Breast epithelium (tissue), 4 donors: ENCODE data around the gene ZNF462. TPM values are rescaled to one million over a fixed set of nuclear protein-coding genes. Genes with fewer than 3 reads are reported as not detected.

ENCODE experiments used
- DNase-seq, 2 donors: peaks; one replicate each; pipeline ENCODE4 v3.0.0-alpha.2; 2019; ENCODE audit warnings: low spot score in 2 of 2
- H3K27ac ChIP-seq, 2 donors: fragments of 200-600 bp; sonication (generic) in 1 of 2; one replicate each; pipeline ENCODE4 v1.5.1; 2016 to 2019; ENCODE audit warnings: mild to moderate bottlenecking in 1 of 2
- H3K27me3 ChIP-seq, 2 donors: fragments of 200-600 bp; sonication (generic) in 1 of 2; one replicate each; pipeline versions ENCODE4 v1.5.1 to v1.6.0; 2017 to 2019; ENCODE audit warnings: control low read depth in 1 of 2, mild to moderate bottlenecking in 1 of 2
- H3K36me3 ChIP-seq: fragments of 200-600 bp; one replicate; pipeline ENCODE4 v1.5.1; 2019
- H3K4me1 ChIP-seq, 2 donors: fragments of 200-600 bp; sonication (generic); one replicate each; pipeline ENCODE4 v1.5.1; 2016 to 2019; ENCODE audit warnings: control low read depth in 1 of 2
- H3K4me3 ChIP-seq, 3 donors: fragments of 200-600 bp; sonication (generic); 1 replicate in 2 of 3; 2 replicates in 1 of 3; pipeline ENCODE4 v1.5.1; 2016 to 2019; ENCODE audit warnings: mild to moderate bottlenecking in 3 of 3, moderate library complexity in 2 of 3
- H3K9me3 ChIP-seq, 2 donors: fragments of 200-600 bp; sonication (generic) in 1 of 2; one replicate each; pipeline ENCODE4 v1.5.1; 2016 to 2019; ENCODE audit warnings: control low read depth in 1 of 2
- POLR2A ChIP-seq: fragments of 450-650 bp; IDR thresholded peaks from one replicate; pipeline ENCODE4 v1.6.1; 2016; ENCODE audit warnings: antibody characterized with exemption, mild to moderate bottlenecking, moderate library complexity
- POLR2AphosphoS5 ChIP-seq, 3 donors: sonication (generic); formaldehyde crosslinking; IDR thresholded peaks; one replicate each; pipeline ENCODE4 v1.6.1; 2017; ENCODE audit warnings: antibody characterized with exemption in 3 of 3
- intact Hi-C: fragments of 100-400 bp; cut with DNase I; formaldehyde crosslinking; loops from one replicate; pipeline ENCODE4 v1.15.1; 2023; ENCODE audit warnings: low total_unique reads
- total RNA-seq, 3 donors: library from RNA; depleted of rRNA; stranded (reverse); fragments of >200 nt; gene quantifications; one replicate each; pipeline ENCODE4 v1.1.0, GENCODE V29; 2016
- TF ChIP-seq, protein P1 (sequence below), 3 donors: fragments of 450-650 bp; IDR thresholded peaks; one replicate each; pipeline ENCODE4 v1.5.1; 2016 to 2017; ENCODE audit warnings: antibody characterized with exemption in 3 of 3, mild to moderate bottlenecking in 3 of 3, moderate library complexity in 3 of 3

ZNF462 gene
- total RNA-seq, 3 donors from 2014 or later, result 9.0 to 36.4 (median 20.6) TPM

DNA sequence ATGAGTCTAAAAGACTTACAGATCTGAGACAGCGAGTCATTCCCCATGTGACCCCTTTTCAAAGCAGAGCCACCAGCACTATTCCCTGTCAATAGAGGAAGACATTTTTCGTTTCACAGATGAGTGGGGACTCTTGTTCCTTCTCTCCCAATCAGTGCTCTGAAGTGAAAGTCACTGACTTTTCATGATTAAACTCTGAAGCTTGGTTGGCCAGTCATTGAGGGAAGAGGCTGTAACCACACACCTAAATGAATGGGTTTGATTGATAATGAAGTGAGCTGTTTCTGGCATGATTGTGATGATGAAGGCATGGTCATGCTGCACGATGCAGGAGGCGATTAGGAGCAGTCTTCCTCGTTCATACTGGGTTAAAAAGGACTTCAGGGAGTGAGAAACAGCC is 171.9 kb downstream of the ZNF462 start:
- DNase-seq, result no peak
- Histone ChIP-seq H3K4me1 (no peaks in the 10 kb centered on the region), H3K9me3 (no peaks in the 10 kb centered on the region), H3K27me3 (no peaks in the 10 kb centered on the region), H3K36me3 (no peaks in the 10 kb centered on the region), H3K27ac (no peak overlapping the region), H3K4me3 (no peak overlapping the region)
- no peak for TF ChIP-seq POLR2AphosphoS5 (IDR thresholded peaks at IDR 0.05)
- TF ChIP-seq POLR2A, result no peak
- TF ChIP-seq, protein P1, sequence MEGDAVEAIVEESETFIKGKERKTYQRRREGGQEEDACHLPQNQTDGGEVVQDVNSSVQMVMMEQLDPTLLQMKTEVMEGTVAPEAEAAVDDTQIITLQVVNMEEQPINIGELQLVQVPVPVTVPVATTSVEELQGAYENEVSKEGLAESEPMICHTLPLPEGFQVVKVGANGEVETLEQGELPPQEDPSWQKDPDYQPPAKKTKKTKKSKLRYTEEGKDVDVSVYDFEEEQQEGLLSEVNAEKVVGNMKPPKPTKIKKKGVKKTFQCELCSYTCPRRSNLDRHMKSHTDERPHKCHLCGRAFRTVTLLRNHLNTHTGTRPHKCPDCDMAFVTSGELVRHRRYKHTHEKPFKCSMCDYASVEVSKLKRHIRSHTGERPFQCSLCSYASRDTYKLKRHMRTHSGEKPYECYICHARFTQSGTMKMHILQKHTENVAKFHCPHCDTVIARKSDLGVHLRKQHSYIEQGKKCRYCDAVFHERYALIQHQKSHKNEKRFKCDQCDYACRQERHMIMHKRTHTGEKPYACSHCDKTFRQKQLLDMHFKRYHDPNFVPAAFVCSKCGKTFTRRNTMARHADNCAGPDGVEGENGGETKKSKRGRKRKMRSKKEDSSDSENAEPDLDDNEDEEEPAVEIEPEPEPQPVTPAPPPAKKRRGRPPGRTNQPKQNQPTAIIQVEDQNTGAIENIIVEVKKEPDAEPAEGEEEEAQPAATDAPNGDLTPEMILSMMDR (IDR thresholded peaks at IDR 0.05), result no peak
- intact Hi-C loops, result no loop called here

DNA sequence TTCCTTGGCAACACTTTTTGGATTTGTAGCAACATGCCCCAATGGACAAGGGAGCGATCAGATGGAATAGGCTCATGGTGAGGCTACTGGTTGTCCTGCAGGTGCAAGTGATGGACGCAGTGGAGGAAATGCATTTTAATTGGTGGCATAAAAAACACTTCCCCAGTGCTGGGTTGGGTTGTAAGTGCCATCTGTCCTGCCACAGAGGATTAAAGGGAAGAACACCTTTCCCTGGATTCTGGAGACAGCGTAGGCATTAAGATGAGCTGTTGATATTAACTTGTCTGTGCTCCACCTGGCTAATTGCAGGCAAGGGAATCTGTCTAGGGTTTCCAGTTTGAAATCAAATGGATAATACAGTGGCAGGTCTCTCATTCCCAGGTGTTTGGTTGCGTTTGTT is 173.4 kb downstream of the ZNF462 start:
- H3K9me3 ChIP-seq, result no peaks in the 10 kb centered on the region
- no peak for DNase-seq
- H3K4me1 ChIP-seq, result no peaks in the 10 kb centered on the region
- intact Hi-C loops, result no loop called here
- TF ChIP-seq POLR2AphosphoS5 (IDR thresholded peaks at IDR 0.05) (no peak), POLR2A (no peak)
- TF ChIP-seq, protein P1 (IDR thresholded peaks at IDR 0.05), result no peak
- no peak overlapping the region for H3K27ac ChIP-seq
- H3K36me3 ChIP-seq, result no peaks in the 10 kb centered on the region
- no peak overlapping the region for H3K4me3 ChIP-seq
- H3K27me3 ChIP-seq, result no peaks in the 10 kb centered on the region

DNA sequence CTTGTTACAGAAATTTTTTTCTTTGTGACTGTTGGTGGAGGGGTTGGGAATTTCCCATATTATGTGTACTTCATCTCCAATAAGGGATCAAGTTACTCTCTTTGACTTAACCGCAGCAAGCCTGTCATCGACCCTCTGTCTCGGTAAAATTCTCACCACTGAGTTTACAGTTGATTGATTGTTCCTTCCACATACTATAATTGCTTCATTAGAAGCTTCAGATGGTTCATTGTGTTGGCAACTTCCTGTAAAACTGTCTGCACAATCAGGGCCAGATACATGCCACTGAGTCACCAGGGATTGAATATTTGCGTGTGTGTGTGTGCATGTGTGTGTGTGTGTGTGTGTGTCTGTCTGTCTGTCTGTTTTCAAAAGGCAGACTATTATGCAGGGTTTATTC is 176.6 kb downstream of the ZNF462 start:
- Histone ChIP-seq H3K9me3 (no peaks in the 10 kb centered on the region), H3K4me3 (no peak overlapping the region), H3K4me1 (no peaks in the 10 kb centered on the region), H3K27ac (no peak overlapping the region), H3K27me3 (no peaks in the 10 kb centered on the region), H3K36me3 (no peaks in the 10 kb centered on the region)
- intact Hi-C loops, result no loop called here
- DNase-seq, result no peak
- TF ChIP-seq POLR2A (no peak), POLR2AphosphoS5 (IDR thresholded peaks at IDR 0.05) (no peak)
- TF ChIP-seq, protein P1 (IDR thresholded peaks at IDR 0.05), result no peak

DNA sequence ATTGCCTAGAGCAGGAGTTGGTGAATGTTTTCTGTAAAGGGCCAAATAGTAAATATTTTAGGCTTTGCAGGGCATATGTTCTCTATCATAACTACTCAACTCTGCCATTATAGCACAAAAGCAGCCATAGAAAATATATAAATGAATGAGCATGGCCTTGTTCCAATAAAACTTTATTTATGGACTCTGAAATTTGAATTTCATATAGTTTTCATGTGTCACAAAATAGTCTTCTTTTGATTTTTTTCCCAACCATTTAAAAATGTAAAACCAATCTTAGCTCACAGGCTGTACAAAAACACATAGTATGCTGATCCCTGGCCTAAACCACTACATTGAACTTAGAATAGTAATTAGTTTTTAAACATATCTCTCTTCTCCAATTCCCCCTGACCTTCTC is 179.6 kb downstream of the ZNF462 start:
- H3K36me3 ChIP-seq, result no peaks in the 10 kb centered on the region
- no peak overlapping the region for H3K27ac ChIP-seq
- DNase-seq, result no peak
- TF ChIP-seq POLR2AphosphoS5 (IDR thresholded peaks at IDR 0.05) (no peak), POLR2A (no peak)
- TF ChIP-seq, protein P1 (IDR thresholded peaks at IDR 0.05), result no peak
- intact Hi-C loops, result no loop called here
- no peaks in the 10 kb centered on the region for H3K9me3 ChIP-seq
- H3K4me3 ChIP-seq, result no peak overlapping the region
- no peaks in the 10 kb centered on the region for H3K27me3 ChIP-seq
- H3K4me1 ChIP-seq, result no peaks in the 10 kb centered on the region

DNA sequence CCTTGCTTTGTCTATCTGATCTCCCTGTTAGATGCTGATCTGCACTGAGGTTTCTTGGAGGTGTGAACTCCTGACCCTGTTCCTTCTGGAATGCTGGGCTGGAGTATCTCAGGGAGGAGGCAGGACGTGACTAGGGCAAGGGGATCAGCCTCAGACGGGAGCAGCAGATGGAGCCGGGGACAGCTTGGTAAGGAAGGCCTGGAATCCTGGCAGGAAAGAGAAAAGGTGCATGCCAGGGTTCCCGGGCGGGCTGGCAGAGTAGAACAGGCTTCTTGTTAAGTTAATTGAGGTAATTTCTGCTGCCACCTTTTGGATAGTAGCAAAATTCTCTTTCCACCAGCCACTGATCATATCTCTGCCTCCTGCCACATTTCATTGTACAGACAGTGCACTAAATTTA is 180.9 kb downstream of the ZNF462 start:
- no peak overlapping the region for H3K27ac ChIP-seq
- no peak overlapping the region for H3K4me3 ChIP-seq
- DNase-seq, result peak in 1 of 2 donors; percentile 47
- H3K36me3 ChIP-seq, result no peaks in the 10 kb centered on the region
- H3K4me1 ChIP-seq, result no peaks in the 10 kb centered on the region
- intact Hi-C loops, result no loop called here
- H3K9me3 ChIP-seq, result no peaks in the 10 kb centered on the region
- H3K27me3 ChIP-seq, result no peaks in the 10 kb centered on the region
- TF ChIP-seq POLR2A, result no peak
- TF ChIP-seq, protein P1 (IDR thresholded peaks at IDR 0.05), result peak in 1 of 3 donors; percentile 19
- no peak for TF ChIP-seq POLR2AphosphoS5 (IDR thresholded peaks at IDR 0.05)
